ENCODE data around the gene FAM222A. TPM values are rescaled to one million over a fixed set of nuclear protein-coding genes. Genes with fewer than 3 reads are reported as not detected.

Gene FAM222A
- total RNA-seq (2012; rRNA removed) (under 0.01 TPM in 2 replicates), polyA plus RNA-seq (2012; rRNA removed) (0.32 and 0.43 TPM in 2 replicates), Bru-seq, nascent RNA (percentile 24 among the genes with signal in this experiment), BruChase-seq, experiment 1, labeled RNA remaining after a 6-hour chase (percentile 21 among the genes with signal in this experiment), BruChase-seq, experiment 2, labeled RNA remaining after a 2-hour chase (percentile 22 among the genes with signal in this experiment)
- polyA plus RNA-seq (2012; cell fraction: cytosol; rRNA removed): 0.30 and 0.31 TPM in 2 replicates
- 0.08 and 0.27 TPM in 2 replicates for polyA plus RNA-seq (2012; cell fraction: nucleus; rRNA removed; ENCODE audit: low replicate concordance)
- long read RNA-seq, partial matches to known transcripts: 1 of 1 reads
- long read RNA-seq, other reads (novel, unspliced or antisense): 0 of 1 reads

DNA sequence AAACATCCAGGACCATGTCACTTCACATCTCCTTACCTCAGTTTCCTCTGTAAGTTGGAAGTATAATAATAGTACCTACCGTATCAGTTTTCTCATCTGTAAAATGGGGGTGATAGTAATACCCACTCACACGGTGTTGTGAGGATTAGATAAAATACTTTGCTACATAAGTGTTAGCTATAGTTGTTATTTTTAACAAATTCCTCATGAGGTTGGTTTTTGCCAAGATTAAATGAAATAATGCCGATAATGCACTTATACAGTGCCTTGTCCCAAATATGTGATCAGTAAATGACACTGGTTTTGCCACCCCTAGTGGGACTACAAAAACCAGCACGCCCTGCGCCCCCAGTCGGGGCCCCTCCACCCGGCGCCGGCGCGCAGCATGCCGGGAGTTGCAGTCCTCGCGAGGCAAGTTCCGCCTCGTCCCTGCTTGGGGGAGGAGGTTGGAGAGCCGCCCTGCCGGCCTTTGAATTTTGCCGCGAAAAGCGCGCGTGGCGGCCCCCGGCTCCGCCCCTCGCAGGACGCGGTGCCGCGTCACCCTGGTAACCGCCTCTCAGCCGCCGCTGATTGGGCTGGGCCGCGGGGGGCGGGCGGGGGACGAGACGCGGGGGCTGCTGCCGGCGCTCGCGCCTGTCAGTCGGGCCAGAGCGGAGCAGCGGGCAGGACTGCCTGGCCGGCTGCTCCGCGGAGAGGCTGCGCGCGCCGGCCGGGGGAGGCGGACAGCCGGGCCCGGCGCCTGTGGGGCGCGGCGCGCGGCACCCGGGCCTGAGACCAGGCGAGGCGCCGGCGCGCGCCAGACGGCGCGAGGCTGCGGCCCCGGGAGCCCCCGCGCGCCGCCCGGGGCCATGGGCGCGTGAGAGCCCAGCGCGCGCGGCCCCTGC lies at the start of gene FAM222A:
Gene FAM222A, plus strand, starts transcription at position 639 of the 884 bp plus-strand sequence. CDS start 30,322 bp downstream, outside the sequence.
- Histone ChIP-seq H3K4me2 (ENCODE audit: low read depth, low read length) (peak within 1 kb of the TSS; percentile 47), H2BK15ac (ENCODE audit: low read depth, low read length) (no peak within 1 kb of the TSS), H4K5ac (ENCODE audit: low read depth, low read length) (no peak within 1 kb of the TSS), H2AFZ (replicated peaks; ENCODE audit: low read length, poor library complexity) (peak within 1 kb of the TSS; percentile 95), H3K4ac (ENCODE audit: low read depth, low read length) (no peak within 1 kb of the TSS), H4K8ac (ENCODE audit: low read depth in 2 of 2, low read length in 2 of 2) (no peak within 1 kb of the TSS), H2BK5ac (ENCODE audit: low read depth, low read length, poor library complexity, severe bottlenecking) (no peak within 1 kb of the TSS), H2AK5ac (ENCODE audit: low read depth, low read length) (no peak within 1 kb of the TSS), H3K79me1 (ENCODE audit: low read depth in 1 of 2, low read length in 2 of 2) (no peaks in the 10 kb centered on the region), H2BK20ac (ENCODE audit: low read depth, low read length) (no peak within 1 kb of the TSS), H2BK120ac (ENCODE audit: low read depth, low read length) (no peak within 1 kb of the TSS), H3K18ac (ENCODE audit: low read depth, low read length) (no peak within 1 kb of the TSS), H3K9me1 (ENCODE audit: insufficient read depth, low read length) (no peaks in the 10 kb centered on the region), H3K14ac (replicated peaks; ENCODE audit: low read depth, low read length) (no peak within 1 kb of the TSS), H3K27ac (ENCODE audit: insufficient read depth, low read length) (no peak within 1 kb of the TSS), H3K27me3 (ENCODE audit: control insufficient read depth, insufficient read depth, low read length) (peaks cover 57% of the 10 kb centered on the region), H3K23ac (ENCODE audit: low read depth, low read length) (no peak within 1 kb of the TSS), H4K91ac (ENCODE audit: insufficient read depth, low read depth, low read length) (no peak within 1 kb of the TSS), H4K20me1 (ENCODE audit: insufficient read depth, low read length) (no peaks in the 10 kb centered on the region; the same call in 1 of the 2 replicates), H3K36me3 (ENCODE audit: control insufficient read depth, insufficient read depth, low read length) (no peaks in the 10 kb centered on the region), H3K9ac (ENCODE audit: low read depth, low read length) (no peak within 1 kb of the TSS), H3K56ac (ENCODE audit: extremely low read depth, insufficient read depth, low read length) (no peak within 1 kb of the TSS), H2AK9ac (replicated peaks; ENCODE audit: low read depth, low read length, poor library complexity) (peak within 1 kb of the TSS; percentile 42), H3K9me3 (ENCODE audit: control insufficient read depth, insufficient read depth, low read length) (no peaks in the 10 kb centered on the region), H3K4me1 (ENCODE audit: control insufficient read depth, insufficient read depth, low read length) (peaks cover 2% of the 10 kb centered on the region; the same call in 1 of the 2 replicates), H3K4me3 (ENCODE audit: insufficient read depth, low read depth, low read length) (peak within 1 kb of the TSS; percentile 51)
- intact Hi-C loops (cut with micrococcal nuclease) (loop anchor here (5.0 kb wide), 1 partner anchor 116 kb away; no protein-coding TSS in a partner anchor), in situ Hi-C loops (cut with MboI; ENCODE audit: low sequenced_read_pairs) (no loop called here), dilution Hi-C loops (cut with HindIII; ENCODE audit: low sequenced_read_pairs, unreplicated experiment) (no loop called here)
- POLR2A ChIA-PET (ENCODE audit: unreplicated experiment): no interaction called here
- WGBS, 2 experiments (ENCODE audit: extremely low coverage in 2 of 2, insufficient read length in 1 of 2): 0% methylated on average over 48 of the region's 88 CpGs; no CpG with 5 or more reads in 1 of the 2 experiments
- BruUV-seq (replicated peaks): no TSS peak
- ATAC-seq (ENCODE audit: low read depth) (peak; percentile 96), DNase-seq (peak; percentile 93)
- CTCF ChIA-PET: interaction anchor here (1.4 kb wide), 1 partner anchor 27 kb away, joined by 3 read pairs; no protein-coding TSS in a partner anchor
- TF ChIP-seq POLR2A (IDR thresholded peaks at IDR 0.05; ENCODE audit: low read depth, low read length): peak; percentile 91
- peak; percentile 100 for TF ChIP-seq MXI1 (IDR thresholded peaks at IDR 0.05; ENCODE audit: borderline replicate concordance, low read depth, low read length)
- TF ChIP-seq RAD21 (IDR thresholded peaks at IDR 0.05; ENCODE audit: low read length): no peak
- TF ChIP-seq, protein P1, sequence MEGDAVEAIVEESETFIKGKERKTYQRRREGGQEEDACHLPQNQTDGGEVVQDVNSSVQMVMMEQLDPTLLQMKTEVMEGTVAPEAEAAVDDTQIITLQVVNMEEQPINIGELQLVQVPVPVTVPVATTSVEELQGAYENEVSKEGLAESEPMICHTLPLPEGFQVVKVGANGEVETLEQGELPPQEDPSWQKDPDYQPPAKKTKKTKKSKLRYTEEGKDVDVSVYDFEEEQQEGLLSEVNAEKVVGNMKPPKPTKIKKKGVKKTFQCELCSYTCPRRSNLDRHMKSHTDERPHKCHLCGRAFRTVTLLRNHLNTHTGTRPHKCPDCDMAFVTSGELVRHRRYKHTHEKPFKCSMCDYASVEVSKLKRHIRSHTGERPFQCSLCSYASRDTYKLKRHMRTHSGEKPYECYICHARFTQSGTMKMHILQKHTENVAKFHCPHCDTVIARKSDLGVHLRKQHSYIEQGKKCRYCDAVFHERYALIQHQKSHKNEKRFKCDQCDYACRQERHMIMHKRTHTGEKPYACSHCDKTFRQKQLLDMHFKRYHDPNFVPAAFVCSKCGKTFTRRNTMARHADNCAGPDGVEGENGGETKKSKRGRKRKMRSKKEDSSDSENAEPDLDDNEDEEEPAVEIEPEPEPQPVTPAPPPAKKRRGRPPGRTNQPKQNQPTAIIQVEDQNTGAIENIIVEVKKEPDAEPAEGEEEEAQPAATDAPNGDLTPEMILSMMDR (conservative IDR thresholded peaks at IDR 0.05; ENCODE audit: low read depth, low read length): no peak
- peak; percentile 84 for TF ChIP-seq MAZ (IDR thresholded peaks at IDR 0.05; ENCODE audit: borderline replicate concordance, low read depth, low read length)
- TF ChIP-seq, protein P2, sequence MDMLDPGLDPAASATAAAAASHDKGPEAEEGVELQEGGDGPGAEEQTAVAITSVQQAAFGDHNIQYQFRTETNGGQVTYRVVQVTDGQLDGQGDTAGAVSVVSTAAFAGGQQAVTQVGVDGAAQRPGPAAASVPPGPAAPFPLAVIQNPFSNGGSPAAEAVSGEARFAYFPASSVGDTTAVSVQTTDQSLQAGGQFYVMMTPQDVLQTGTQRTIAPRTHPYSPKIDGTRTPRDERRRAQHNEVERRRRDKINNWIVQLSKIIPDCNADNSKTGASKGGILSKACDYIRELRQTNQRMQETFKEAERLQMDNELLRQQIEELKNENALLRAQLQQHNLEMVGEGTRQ (IDR thresholded peaks at IDR 0.05; ENCODE audit: low read depth, low read length): peak; percentile 23; the same call in 1 of the 2 replicates
- no peak for TF ChIP-seq BHLHE40 (IDR thresholded peaks at IDR 0.05; ENCODE audit: low read depth, low read length)
- no peak for TF ChIP-seq RFX5 (IDR thresholded peaks at IDR 0.05; ENCODE audit: low read depth, low read length)
